Osteocyte (in vitro differentiated cells): ENCODE data around the gene HIBADH. TPM values are rescaled to one million over a fixed set of nuclear protein-coding genes. Genes with fewer than 3 reads are reported as not detected.

Experiments
- DNase-seq: peaks from one replicate; pipeline ENCODE4 v3.0.0; 2021; ENCODE audit warnings: mixed read lengths; ENCODE audit not compliant: unreplicated experiment; ENCODE audit errors: extremely low spot score
- H3K27ac Mint-ChIP-seq: one replicate; pipeline ENCODE4 v1.8.0; 2021; ENCODE audit warnings: mild to moderate bottlenecking, mixed read lengths; ENCODE audit not compliant: unreplicated experiment
- H3K27me3 Mint-ChIP-seq: one replicate; pipeline ENCODE4 v1.8.0; 2021; ENCODE audit warnings: mixed read lengths; ENCODE audit not compliant: unreplicated experiment
- H3K36me3 Mint-ChIP-seq: one replicate; pipeline ENCODE4 v1.8.0; 2021; ENCODE audit warnings: mixed read lengths; ENCODE audit not compliant: unreplicated experiment
- H3K4me1 Mint-ChIP-seq: one replicate; pipeline ENCODE4 v1.8.0; 2021; ENCODE audit warnings: mixed read lengths; ENCODE audit not compliant: unreplicated experiment
- H3K4me3 Mint-ChIP-seq: one replicate; pipeline ENCODE4 v1.8.0; 2021; ENCODE audit warnings: mild to moderate bottlenecking, moderate library complexity, mixed read lengths; ENCODE audit not compliant: unreplicated experiment
- H3K9me3 Mint-ChIP-seq: one replicate; pipeline ENCODE4 v1.8.0; 2021; ENCODE audit warnings: mixed read lengths; ENCODE audit not compliant: unreplicated experiment
- total RNA-seq: library from RNA; stranded (reverse); gene quantifications from 2 replicates; pipeline ENCODE4 v1.2.1, GENCODE V29; 2021
- TF ChIP-seq, protein P1 (sequence below): fragments of 200-600 bp; sonication (generic); IDR thresholded peaks from 2 replicates; pipeline ENCODE4 v1.5.0; 2021; ENCODE audit warnings: antibody characterized with exemption, mild to moderate bottlenecking, moderate library complexity

Gene HIBADH
- total RNA-seq, 1 donor from 2014 or later: 31.9 TPM

DNA sequence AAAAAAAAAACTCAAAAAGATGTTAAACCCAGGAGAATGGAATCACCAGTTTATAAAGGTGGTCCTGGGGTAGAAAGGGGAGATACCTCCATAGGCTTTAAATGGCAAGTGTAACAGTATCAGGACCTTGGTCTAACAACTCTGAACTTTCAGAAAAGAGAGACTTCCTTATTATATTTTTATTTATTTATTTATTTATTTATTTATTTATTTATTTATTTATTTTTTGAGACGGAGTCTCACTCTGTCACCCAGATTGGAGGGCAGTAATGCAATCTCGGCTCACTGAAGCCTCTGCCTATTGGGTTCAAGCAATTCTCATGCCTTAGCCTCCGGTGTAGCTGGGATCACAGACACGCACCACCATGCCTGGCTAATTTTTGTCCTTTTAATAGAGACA is 12.4 kb downstream of the HIBADH start:
- no peak overlapping the region for H3K4me3 Mint-ChIP-seq
- TF ChIP-seq, protein P1, sequence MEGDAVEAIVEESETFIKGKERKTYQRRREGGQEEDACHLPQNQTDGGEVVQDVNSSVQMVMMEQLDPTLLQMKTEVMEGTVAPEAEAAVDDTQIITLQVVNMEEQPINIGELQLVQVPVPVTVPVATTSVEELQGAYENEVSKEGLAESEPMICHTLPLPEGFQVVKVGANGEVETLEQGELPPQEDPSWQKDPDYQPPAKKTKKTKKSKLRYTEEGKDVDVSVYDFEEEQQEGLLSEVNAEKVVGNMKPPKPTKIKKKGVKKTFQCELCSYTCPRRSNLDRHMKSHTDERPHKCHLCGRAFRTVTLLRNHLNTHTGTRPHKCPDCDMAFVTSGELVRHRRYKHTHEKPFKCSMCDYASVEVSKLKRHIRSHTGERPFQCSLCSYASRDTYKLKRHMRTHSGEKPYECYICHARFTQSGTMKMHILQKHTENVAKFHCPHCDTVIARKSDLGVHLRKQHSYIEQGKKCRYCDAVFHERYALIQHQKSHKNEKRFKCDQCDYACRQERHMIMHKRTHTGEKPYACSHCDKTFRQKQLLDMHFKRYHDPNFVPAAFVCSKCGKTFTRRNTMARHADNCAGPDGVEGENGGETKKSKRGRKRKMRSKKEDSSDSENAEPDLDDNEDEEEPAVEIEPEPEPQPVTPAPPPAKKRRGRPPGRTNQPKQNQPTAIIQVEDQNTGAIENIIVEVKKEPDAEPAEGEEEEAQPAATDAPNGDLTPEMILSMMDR: no peak
- H3K36me3 Mint-ChIP-seq: peaks cover 29% of the 10 kb centered on the region
- no peak overlapping the region for H3K27ac Mint-ChIP-seq
- H3K27me3 Mint-ChIP-seq: no peaks in the 10 kb centered on the region
- no peak for DNase-seq
- no peaks in the 10 kb centered on the region for H3K9me3 Mint-ChIP-seq
- H3K4me1 Mint-ChIP-seq: peaks cover 23% of the 10 kb centered on the region

DNA sequence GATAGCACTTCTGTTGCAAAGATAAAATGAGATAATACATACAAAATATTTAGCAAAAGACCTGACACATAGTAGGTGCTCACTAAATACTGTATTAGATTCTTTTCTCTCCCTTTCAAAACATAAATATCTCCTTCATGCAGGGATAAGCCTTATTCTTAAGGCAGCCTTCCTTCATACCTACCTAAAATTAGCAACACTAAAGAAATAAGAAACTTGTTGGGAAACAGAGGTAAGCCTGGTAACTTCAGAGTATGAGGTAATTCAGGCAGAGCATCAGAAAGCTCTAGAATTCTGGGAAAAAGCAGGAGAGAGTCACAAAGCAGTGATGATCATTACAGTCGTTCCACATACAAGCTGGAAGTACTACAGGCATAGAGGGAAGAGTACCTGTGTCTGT is 15.2 kb downstream of the HIBADH start:
- no peaks in the 10 kb centered on the region for H3K9me3 Mint-ChIP-seq
- peaks cover 36% of the 10 kb centered on the region for H3K4me1 Mint-ChIP-seq
- TF ChIP-seq, protein P1: no peak
- no peak for DNase-seq
- no peaks in the 10 kb centered on the region for H3K27me3 Mint-ChIP-seq
- peak overlapping the region; percentile 37 for H3K27ac Mint-ChIP-seq
- H3K36me3 Mint-ChIP-seq: peaks cover 28% of the 10 kb centered on the region
- no peak overlapping the region for H3K4me3 Mint-ChIP-seq

DNA sequence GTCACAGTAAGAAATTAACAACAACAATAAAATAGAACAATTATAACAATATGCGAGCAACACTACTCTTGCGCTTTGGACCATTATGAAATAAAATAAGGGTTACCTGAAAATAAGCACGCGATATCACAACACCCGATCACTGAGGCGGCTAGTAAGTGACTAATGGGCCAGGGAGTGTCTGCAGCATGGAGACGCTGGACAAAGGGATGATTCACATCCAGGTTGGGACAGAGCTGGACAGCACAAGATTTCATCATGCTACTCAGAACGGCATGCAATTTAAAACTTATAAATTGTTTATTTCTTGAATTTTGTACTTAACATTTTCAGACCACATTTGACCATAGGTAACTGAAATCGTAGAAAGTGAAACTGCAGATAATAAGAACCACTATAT is 15.6 kb downstream of the HIBADH start:
- no peak for DNase-seq
- H3K27ac Mint-ChIP-seq: no peak overlapping the region
- TF ChIP-seq, protein P1: no peak
- H3K4me3 Mint-ChIP-seq: no peak overlapping the region
- H3K9me3 Mint-ChIP-seq: no peaks in the 10 kb centered on the region
- peaks cover 25% of the 10 kb centered on the region for H3K36me3 Mint-ChIP-seq
- H3K4me1 Mint-ChIP-seq: peaks cover 38% of the 10 kb centered on the region
- H3K27me3 Mint-ChIP-seq: no peaks in the 10 kb centered on the region

DNA sequence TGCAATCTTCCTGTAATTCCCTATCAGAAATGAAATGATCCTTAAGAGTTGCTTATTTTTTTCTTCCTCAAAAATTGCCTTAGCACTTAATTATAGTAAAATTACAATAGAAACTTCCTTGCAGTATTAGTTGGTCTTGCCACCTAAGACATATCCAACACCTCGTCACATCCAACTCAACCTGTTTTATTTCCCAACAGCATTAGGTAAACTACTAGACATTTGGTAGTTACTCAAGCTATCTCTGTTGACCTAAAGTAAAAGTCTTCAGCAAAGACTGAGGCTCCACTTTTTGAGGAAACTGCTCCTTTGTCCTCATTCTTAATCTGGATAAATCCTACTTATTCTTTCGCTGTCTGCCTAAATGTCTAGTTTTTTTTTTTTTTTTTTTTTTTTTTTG is 20.4 kb downstream of the HIBADH start:
- TF ChIP-seq, protein P1: no peak
- DNase-seq: no peak
- H3K9me3 Mint-ChIP-seq: no peaks in the 10 kb centered on the region
- peak overlapping the region; percentile 86 for H3K27ac Mint-ChIP-seq
- H3K36me3 Mint-ChIP-seq: peaks cover 16% of the 10 kb centered on the region
- H3K4me3 Mint-ChIP-seq: no peak overlapping the region
- H3K27me3 Mint-ChIP-seq: no peaks in the 10 kb centered on the region
- peaks cover 58% of the 10 kb centered on the region for H3K4me1 Mint-ChIP-seq

DNA sequence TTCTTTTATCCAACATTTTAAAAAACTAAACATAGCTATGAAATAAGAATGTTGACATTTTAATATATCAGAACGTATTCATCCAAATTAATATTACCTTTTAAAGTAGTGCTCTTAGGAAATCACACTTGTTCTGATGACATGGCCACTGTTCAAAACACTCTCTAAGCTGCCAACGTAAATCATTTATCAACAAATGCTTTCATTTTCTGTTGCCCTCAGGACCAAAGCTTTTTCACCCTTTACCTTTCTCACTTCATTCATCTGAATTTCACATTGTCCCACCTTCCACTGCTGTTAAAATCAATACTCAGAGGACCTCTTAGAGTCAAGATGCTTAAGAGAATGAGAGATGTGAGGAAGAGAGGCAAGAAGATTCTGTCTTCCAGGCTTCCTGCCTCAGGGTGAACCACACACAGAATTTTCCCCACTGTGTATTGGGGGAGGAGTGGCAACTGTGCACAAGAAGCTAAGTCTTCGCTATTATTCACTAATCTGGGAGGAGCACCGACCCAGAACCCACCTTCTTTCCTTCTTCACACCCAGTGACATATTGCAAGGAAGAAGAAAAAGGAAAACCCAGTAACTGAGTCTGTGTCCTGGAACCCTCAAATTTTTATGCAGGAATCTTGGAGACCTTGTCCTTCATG is 21.0 kb downstream of the HIBADH start:
- Mint-ChIP-seq H3K36me3 (peaks cover 12% of the 10 kb centered on the region), H3K27me3 (no peaks in the 10 kb centered on the region), H3K9me3 (no peaks in the 10 kb centered on the region), H3K4me1 (peaks cover 60% of the 10 kb centered on the region), H3K4me3 (peak overlapping the region; percentile 47), H3K27ac (peak overlapping the region; percentile 86)
- TF ChIP-seq, protein P1: no peak
- no peak for DNase-seq
